RPMI8226 (cell line): Measurements from ENCODE around the gene TLL2.

Experiments used
- DNase-seq: peaks from one replicate; pipeline ENCODE4 v3.0.0-alpha.2; 2015

Gene TLL2

GRCh38 chr10:96418582-96418981 lies 95.1 kb downstream of the TLL2 start:
- DNase-seq: no peak

- peak; percentile 27 for DNase-seq
Observed at GRCh38 chr10:96417441-96417840, 96.3 kb downstream of the TLL2 start.

- peak; percentile 46 for DNase-seq
Observed at GRCh38 chr10:96416643-96417042, 97.1 kb downstream of the TLL2 start.

GRCh38 chr10:96415891-96416554 lies 97.7 kb downstream of the TLL2 start:
- DNase-seq: peak; percentile 34

- no peak for DNase-seq
Observed at GRCh38 chr10:96415150-96415890, 98.4 kb downstream of the TLL2 start.

GRCh38 chr10:96414303-96414702 lies 99.4 kb downstream of the TLL2 start:
- DNase-seq: no peak

GRCh38 chr10:96413151-96413787 lies 100.5 kb downstream of the TLL2 start:
- no peak for DNase-seq

- no peak for DNase-seq
Observed at GRCh38 chr10:96411716-96412320, 101.9 kb downstream of the TLL2 start.

GRCh38 chr10:96410296-96410695 lies 103.4 kb downstream of the TLL2 start:
- DNase-seq: no peak

- no peak for DNase-seq
Observed at GRCh38 chr10:96408201-96408600, 105.5 kb downstream of the TLL2 start.

- no peak for DNase-seq
Observed at GRCh38 chr10:96407560-96408069, 106.1 kb downstream of the TLL2 start.

GRCh38 chr10:96406091-96406490 lies 107.6 kb downstream of the TLL2 start:
- no peak for DNase-seq

- DNase-seq: no peak
Observed at GRCh38 chr10:96402417-96403305, 111.1 kb downstream of the TLL2 start.

GRCh38 chr10:96401036-96401435 lies 112.7 kb downstream of the TLL2 start:
- DNase-seq: no peak

GRCh38 chr10:96400465-96400864 lies 113.3 kb downstream of the TLL2 start:
- DNase-seq: no peak

GRCh38 chr10:96397902-96398301 lies 115.8 kb downstream of the TLL2 start:
- DNase-seq: no peak

- DNase-seq: peak; percentile 64
Observed at GRCh38 chr10:96395931-96396877, 117.5 kb downstream of the TLL2 start.

- no peak for DNase-seq
Observed at GRCh38 chr10:96390460-96390864, 123.3 kb downstream of the TLL2 start.

GRCh38 chr10:96389785-96390184 lies 123.9 kb downstream of the TLL2 start:
- DNase-seq: no peak

GRCh38 chr10:96387601-96388000 lies 126.1 kb downstream of the TLL2 start:
- no peak for DNase-seq

- DNase-seq: no peak
Observed at GRCh38 chr10:96387161-96387560, 126.6 kb downstream of the TLL2 start.
